Fibroblast of the aortic adventitia (primary cell): ENCODE results near the gene MUC12. TPM values are rescaled to one million over a fixed set of nuclear protein-coding genes. Genes with fewer than 3 reads are reported as not detected.
"Not testable (repeated sequence)": the region's sequence is repeated elsewhere in the genome, so short reads cannot be mapped to it uniquely, and the experiment has no call there.

Experiments
- DNase-seq: peaks from one replicate; pipeline ENCODE4 v3.0.0-alpha.2; 2010; ENCODE audit warnings: low read depth
- H3K4me3 ChIP-seq: 2 replicates; pipeline ENCODE4 v1.5.1; 2011; ENCODE audit warnings: low read depth, mild to moderate bottlenecking, control low read depth, low read length, moderate library complexity
- CTCF ChIP-seq: IDR thresholded peaks from 2 replicates; pipeline ENCODE4 v1.5.1; 2011; ENCODE audit warnings: mild to moderate bottlenecking, low read length, control low read depth, inconsistent platforms; ENCODE audit not compliant: insufficient read depth
- total RNA-seq: library from RNA; depleted of rRNA; stranded (reverse); fragments of >200 nt; gene quantifications from 2 replicates; pipeline ENCODE4 v1.2.3, GENCODE V29; 2012; ENCODE audit warnings: low replicate concordance

MUC12 gene
- total RNA-seq, 1 donor = not detected

- DNase-seq = no peak
- no peak overlapping the region for H3K4me3 ChIP-seq
- no peak for TF ChIP-seq CTCF
These were observed 22.3 kb downstream of the MUC12 start for GRCh38 chr7:100991631-100992030.

- not testable (repeated sequence) for H3K4me3 ChIP-seq, DNase-seq
These were observed 22.9 kb downstream of the MUC12 start for GRCh38 chr7:100992280-100992679.

GRCh38 chr7:100994671-100995070, 25.3 kb downstream of the MUC12 start:
- DNase-seq, H3K4me3 ChIP-seq: not testable (repeated sequence)

GRCh38 chr7:100998530-100998929, 29.2 kb downstream of the MUC12 start:
- DNase-seq, H3K4me3 ChIP-seq: not testable (repeated sequence)

GRCh38 chr7:100999334-100999733, 30.0 kb downstream of the MUC12 start:
- H3K4me3 ChIP-seq, DNase-seq: not testable (repeated sequence)

- DNase-seq, H3K4me3 ChIP-seq: not testable (repeated sequence)
These were observed 30.7 kb downstream of the MUC12 start for GRCh38 chr7:101000025-101000424.

GRCh38 chr7:101002333-101002732, 33.0 kb downstream of the MUC12 start:
- DNase-seq, H3K4me3 ChIP-seq: not testable (repeated sequence)

- not testable (repeated sequence) for DNase-seq, H3K4me3 ChIP-seq
These were observed 38.0 kb downstream of the MUC12 start for GRCh38 chr7:101007361-101007760.

- H3K4me3 ChIP-seq = no peak overlapping the region
- peak; percentile 4 for DNase-seq
- TF ChIP-seq CTCF = no peak
These were observed 40.3 kb downstream of the MUC12 start for GRCh38 chr7:101009629-101010028.

- DNase-seq = no peak
- TF ChIP-seq CTCF = no peak
- no peak overlapping the region for H3K4me3 ChIP-seq
These were observed 43.6 kb downstream of the MUC12 start for GRCh38 chr7:101012931-101013330.

GRCh38 chr7:101015626-101016025, 46.3 kb downstream of the MUC12 start:
- H3K4me3 ChIP-seq = no peak overlapping the region
- TF ChIP-seq CTCF = no peak
- DNase-seq = no peak
